H9 (cell line): Measurements from ENCODE around the gene KLF15. TPM values are rescaled to one million over a fixed set of nuclear protein-coding genes. Genes with fewer than 3 reads are reported as not detected.

Source experiments
- DNase-seq: peaks from one replicate; pipeline ENCODE4 v3.0.0-alpha.2; 2017
- H2AFZ ChIP-seq: one replicate; pipeline ENCODE4 v1.6.1; 2013; ENCODE audit warnings: mild to moderate bottlenecking, low read length, control low read depth, moderate library complexity
- H2AK5ac ChIP-seq: 2 replicates; pipeline ENCODE4 v1.6.1; 2013; ENCODE audit warnings: low read length, control low read depth, mixed read lengths; ENCODE audit not compliant: insufficient read length
- H2BK120ac ChIP-seq: one replicate; pipeline ENCODE4 v1.6.1; 2013; ENCODE audit warnings: low read depth, mild to moderate bottlenecking, low read length, control low read depth, inconsistent platforms; ENCODE audit not compliant: poor library complexity, severe bottlenecking
- H2BK12ac ChIP-seq: 2 replicates; pipeline ENCODE4 v1.6.1; 2013; ENCODE audit warnings: low read length, control low read depth, mixed read lengths, low read depth; ENCODE audit not compliant: insufficient read length
- H2BK15ac ChIP-seq: 2 replicates; pipeline ENCODE4 v1.6.1; 2013; ENCODE audit warnings: low read depth, low read length, control low read depth
- H2BK20ac ChIP-seq: one replicate; pipeline ENCODE4 v1.6.1; 2013; ENCODE audit warnings: low read depth, mild to moderate bottlenecking, low read length, control low read depth, inconsistent platforms; ENCODE audit not compliant: poor library complexity, severe bottlenecking
- H2BK5ac ChIP-seq: 2 replicates; pipeline ENCODE4 v1.6.1; 2013; ENCODE audit warnings: low read length, control low read depth, mixed read lengths; ENCODE audit not compliant: insufficient read length
- H3K14ac ChIP-seq: 2 replicates; pipeline ENCODE4 v1.6.1; 2013; ENCODE audit warnings: low read length, control low read depth; ENCODE audit not compliant: insufficient read depth
- H3K18ac ChIP-seq: 2 replicates; pipeline ENCODE4 v1.6.1; 2013; ENCODE audit warnings: low read depth, mild to moderate bottlenecking, mixed read lengths, low read length, control low read depth; ENCODE audit not compliant: insufficient read length
- H3K23ac ChIP-seq: 2 replicates; pipeline ENCODE4 v1.6.1; 2013; ENCODE audit warnings: low read length, control low read depth, mixed read lengths, low read depth; ENCODE audit not compliant: insufficient read length
- H3K23me2 ChIP-seq: 2 replicates; pipeline ENCODE4 v1.6.1; 2013; ENCODE audit warnings: low read depth, mild to moderate bottlenecking, mixed read lengths, low read length, control low read depth; ENCODE audit not compliant: insufficient read length, poor library complexity, severe bottlenecking
- H3K27ac ChIP-seq: 2 replicates; pipeline ENCODE4 v1.5.1; 2013; ENCODE audit warnings: low read length, control low read depth, mixed read lengths, low read depth; ENCODE audit not compliant: insufficient read length
- H3K27me3 ChIP-seq: 2 replicates; pipeline ENCODE4 v1.6.1; 2013; ENCODE audit warnings: low read length, control low read depth, inconsistent platforms; ENCODE audit not compliant: insufficient read depth
- H3K4ac ChIP-seq: 2 replicates; pipeline ENCODE4 v1.6.1; 2013; ENCODE audit warnings: low read depth, mild to moderate bottlenecking, control low read depth, inconsistent platforms, low read length, moderate library complexity
- H3K4me1 ChIP-seq: 2 replicates; pipeline ENCODE4 v1.6.1; 2013; ENCODE audit warnings: low read length, control low read depth, inconsistent platforms; ENCODE audit not compliant: insufficient read depth
- H3K4me2 ChIP-seq: 2 replicates; pipeline ENCODE4 v1.6.1; 2013; ENCODE audit warnings: low read length, control low read depth, mixed read lengths; ENCODE audit not compliant: insufficient read length, insufficient read depth
- H3K56ac ChIP-seq: 2 replicates; pipeline ENCODE4 v1.6.1; 2013; ENCODE audit warnings: low read depth, mild to moderate bottlenecking, mixed read lengths, low read length, control low read depth; ENCODE audit not compliant: insufficient read length
- H3K79me1 ChIP-seq: 2 replicates; pipeline ENCODE4 v1.6.1; 2013; ENCODE audit warnings: low read depth, mild to moderate bottlenecking, moderate library complexity, low read length, control low read depth, inconsistent platforms; ENCODE audit not compliant: insufficient read depth, poor library complexity, severe bottlenecking
- H3K79me2 ChIP-seq: 2 replicates; pipeline ENCODE4 v1.6.1; 2013; ENCODE audit warnings: low read length, control low read depth, inconsistent platforms; ENCODE audit not compliant: insufficient read depth
- H3K9ac ChIP-seq: 2 replicates; pipeline ENCODE4 v1.6.1; 2013; ENCODE audit warnings: low read length, control low read depth, mixed read lengths; ENCODE audit not compliant: insufficient read length; ENCODE audit errors: extremely low read depth
- H3K9me3 ChIP-seq: one replicate; pipeline ENCODE4 v1.6.1; 2013; ENCODE audit warnings: low read depth, low read length, inconsistent platforms; ENCODE audit not compliant: control insufficient read depth
- H3T11ph ChIP-seq: one replicate; pipeline ENCODE4 v1.6.1; 2013; ENCODE audit warnings: mild to moderate bottlenecking, low read length, control low read depth, inconsistent platforms
- H4K20me1 ChIP-seq: one replicate; pipeline ENCODE4 v1.6.1; 2013; ENCODE audit not compliant: control insufficient read depth, insufficient read length, insufficient read depth
- H4K5ac ChIP-seq: 2 replicates; pipeline ENCODE4 v1.6.1; 2013; ENCODE audit warnings: low read depth, mild to moderate bottlenecking, mixed read lengths, low read length, control low read depth; ENCODE audit not compliant: insufficient read length
- H4K8ac ChIP-seq: replicated peaks from 2 replicates; pipeline ENCODE4 v1.6.1; 2013; ENCODE audit warnings: low read length, control low read depth, mixed read lengths, low read depth; ENCODE audit not compliant: insufficient read length
- H4K91ac ChIP-seq: 2 replicates; pipeline ENCODE4 v1.6.1; 2013; ENCODE audit warnings: low read depth, mild to moderate bottlenecking, moderate library complexity, mixed read lengths, low read length, control low read depth; ENCODE audit not compliant: insufficient read length
- H3K27ac Mint-ChIP-seq, 3 experiments: 2 replicates in 2 of 3; 3 replicates in 1 of 3; pipeline ENCODE4 v1.8.0; 2020 to 2021; ENCODE audit warnings: mixed read lengths in 3 of 3, mild to moderate bottlenecking in 1 of 3, moderate library complexity in 1 of 3
- H3K27me3 Mint-ChIP-seq: 2 replicates; pipeline ENCODE4 v1.8.0; 2021; ENCODE audit warnings: low read depth, mild to moderate bottlenecking, moderate library complexity, mixed read lengths
- H3K36me3 Mint-ChIP-seq, 3 experiments: 2 replicates in 2 of 3; 3 replicates in 1 of 3; pipeline ENCODE4 v1.8.0; 2020 to 2021; ENCODE audit warnings: low read depth in 3 of 3, mixed read lengths in 3 of 3; ENCODE audit not compliant: insufficient read depth in 1 of 3
- H3K4me1 Mint-ChIP-seq, 2 experiments: 2 replicates each; pipeline ENCODE4 v1.8.0; 2020; ENCODE audit warnings: mixed read lengths in 2 of 2
- H3K4me3 Mint-ChIP-seq, 2 experiments: 2 replicates in 1 of 2; 3 replicates in 1 of 2; pipeline ENCODE4 v1.8.0; 2020 to 2021; ENCODE audit warnings: mild to moderate bottlenecking in 2 of 2, mixed read lengths in 2 of 2, moderate library complexity in 1 of 2
- H3K9me3 Mint-ChIP-seq, 2 experiments: 2 replicates in 1 of 2; 3 replicates in 1 of 2; pipeline ENCODE4 v1.8.0; 2020; ENCODE audit warnings: mild to moderate bottlenecking in 2 of 2, mixed read lengths in 2 of 2, moderate library complexity in 1 of 2
- CTCF ChIP-seq: fragments of 200-600 bp; sonication (generic); conservative IDR thresholded peaks from 3 replicates; pipeline ENCODE4 v1.8.0; 2021; ENCODE audit warnings: antibody characterized with exemption, mild to moderate bottlenecking
- WGBS: extraction: QIAGEN DNeasy Blood & Tissue Kit; methylation state at CpG from one replicate; pipeline ENCODE4 v1.1.7; 2013; ENCODE audit warnings: missing lambda C conversion rate, low lambda C conversion rate, mixed read lengths; ENCODE audit not compliant: insufficient read length; ENCODE audit errors: extremely low coverage; 5-methylcytosine and 5-hydroxymethylcytosine counted together
- total RNA-seq: library from RNA; stranded (reverse); gene quantifications from 2 replicates; pipeline ENCODE4 v1.2.1, GENCODE V29; 2021

Gene KLF15
- total RNA-seq, 1 experiment from 2014 or later, result 10.8 TPM

- Mint-ChIP-seq H3K36me3 (peaks cover 0 to 5% (median 3%) of the 10 kb centered on the region in 3 experiments; a peak in 2 of 7 replicates), H3K27ac (peak overlapping the region in 1 of 3 experiments; percentile 36; a peak in 3 of 7 replicates), H3K4me3 (no peak overlapping the region), H3K4me1 (peaks cover 3 to 5% of the 10 kb centered on the region in 2 experiments; a peak in 3 of 4 replicates), H3K27me3 (peaks cover 3% of the 10 kb centered on the region; the same call in 1 of the 2 replicates), H3K9me3 (peaks cover 19 to 25% of the 10 kb centered on the region in 2 experiments; a peak in 4 of 5 replicates)
- Histone ChIP-seq H2BK12ac (no peak overlapping the region), H3K79me1 (no peaks in the 10 kb centered on the region), H3K27ac (no peak overlapping the region), H2BK20ac (no peak overlapping the region), H4K20me1 (no peaks in the 10 kb centered on the region), H2BK120ac (no peak overlapping the region), H3K4me2 (no peak overlapping the region), H2BK15ac (no peak overlapping the region), H3K27me3 (no peaks in the 10 kb centered on the region), H2AFZ (no peak overlapping the region), H4K5ac (no peak overlapping the region), H2AK5ac (no peak overlapping the region), H3K18ac (no peak overlapping the region), H3K4me1 (no peaks in the 10 kb centered on the region), H3K23ac (no peak overlapping the region), H3T11ph (no peak overlapping the region), H3K4ac (no peak overlapping the region), H2BK5ac (no peak overlapping the region), H3K9ac (no peak overlapping the region), H3K79me2 (no peaks in the 10 kb centered on the region), H4K91ac (no peak overlapping the region), H3K9me3 (no peaks in the 10 kb centered on the region), H3K23me2 (no peaks in the 10 kb centered on the region), H4K8ac (no peak overlapping the region), H3K14ac (no peak overlapping the region; the same call in 1 of the 2 replicates), H3K56ac (no peak overlapping the region)
- TF ChIP-seq CTCF, result no peak
- peak; percentile 19 for DNase-seq
- WGBS, result no CpG with 5 or more reads among the region's 22 CpGs
Measured at GRCh38 chr3:126300001-126300760, 57.0 kb downstream of the KLF15 start.
